GM12892 (cell line): ENCODE measurements around the gene SEC61B.

ENCODE experiments used
- POLR2A ChIP-seq: IDR thresholded peaks from 2 replicates; pipeline ENCODE4 v1.6.1; 2011; ENCODE audit warnings: low read depth, low read length, control low read depth
- POLR2AphosphoS5 ChIP-seq: IDR thresholded peaks from 2 replicates; pipeline ENCODE4 v1.6.1; 2011; ENCODE audit warnings: low read depth, low read length, control low read depth

GRCh38 chr9:99187311-99187710 is 34.8 kb upstream of the SEC61B start:
- TF ChIP-seq POLR2AphosphoS5 (no peak), POLR2A (no peak)
